ENCODE data around the gene MAP2K5.

Gene MAP2K5

GRCh38 chr15:67839929-67840748, 297.6 kb downstream of the MAP2K5 start, which contains the start of gene RNU6-1:
TSS of gene RNU6-1 (minus strand) at chr15:67840045.
- peak; percentile 94 for DNase-seq (ENCODE audit: low spot score)

GRCh38 chr15:67840749-67841512, 298.4 kb downstream of the MAP2K5 start:
- DNase-seq (ENCODE audit: low spot score) = peak; percentile 20

- DNase-seq (ENCODE audit: low spot score) = no peak
These were observed 298.9 kb downstream of the MAP2K5 start for GRCh38 chr15:67841513-67841762.

GRCh38 chr15:67843092-67843501, 300.6 kb downstream of the MAP2K5 start:
- no peak for DNase-seq (ENCODE audit: low spot score)

- DNase-seq (ENCODE audit: low spot score) = no peak
These were observed 301.3 kb downstream of the MAP2K5 start for GRCh38 chr15:67843571-67844387.

- no peak for DNase-seq (ENCODE audit: low spot score)
These were observed 303.5 kb downstream of the MAP2K5 start for GRCh38 chr15:67845974-67846373.

GRCh38 chr15:67849538-67849937, 307.0 kb downstream of the MAP2K5 start:
- no peak for DNase-seq (ENCODE audit: low spot score)

GRCh38 chr15:67850336-67850735, 307.8 kb downstream of the MAP2K5 start:
- DNase-seq (ENCODE audit: low spot score) = no peak

- DNase-seq (ENCODE audit: low spot score) = no peak
These were observed 308.6 kb downstream of the MAP2K5 start for GRCh38 chr15:67850994-67851571.

- no peak for DNase-seq (ENCODE audit: low spot score)
These were observed 309.9 kb downstream of the MAP2K5 start for GRCh38 chr15:67852418-67852817.

GRCh38 chr15:67853454-67853853, 311.0 kb downstream of the MAP2K5 start:
- DNase-seq (ENCODE audit: low spot score) = no peak

- no peak for DNase-seq (ENCODE audit: low spot score)
These were observed 311.9 kb downstream of the MAP2K5 start for GRCh38 chr15:67854358-67854757.

GRCh38 chr15:67855842-67856241, 313.3 kb downstream of the MAP2K5 start:
- no peak for DNase-seq (ENCODE audit: low spot score)
